Esophagus squamous epithelium (tissue), 5 donors: ENCODE results near the gene PHACTR1. TPM values are rescaled to one million over a fixed set of nuclear protein-coding genes. Genes with fewer than 3 reads are reported as not detected.
"Not testable (repeated sequence)": the region's sequence is repeated elsewhere in the genome, so short reads cannot be mapped to it uniquely, and the experiment has no call there.

ENCODE experiments used
- DNase-seq: peaks from one replicate; lab custom pipeline; 2025; lab: John Stamatoyannopoulos, UW
- H3K27ac ChIP-seq, 4 donors: fragments of 200-600 bp; sonication (generic); one replicate each; pipeline ENCODE4 v1.5.1; 2016 to 2019; ENCODE audit warnings: mild to moderate bottlenecking in 1 of 4
- H3K27me3 ChIP-seq, 4 donors: fragments of 200-600 bp; sonication (generic); 1 replicate in 3 of 4; 2 replicates in 1 of 4; pipeline versions ENCODE4 v1.5.1 to v1.6.0; 2017 to 2021; ENCODE audit warnings: antibody characterized with exemption in 1 of 4
- H3K36me3 ChIP-seq, 3 donors: fragments of 200-600 bp; sonication (generic); one replicate each; pipeline ENCODE4 v1.5.1; 2016 to 2019
- H3K4me1 ChIP-seq, 3 donors: fragments of 200-600 bp; sonication (generic); one replicate each; pipeline ENCODE4 v1.5.1; 2017 to 2019
- H3K4me3 ChIP-seq, 4 donors: fragments of 200-600 bp; sonication (generic); 1 replicate in 3 of 4; 2 replicates in 1 of 4; pipeline ENCODE4 v1.5.1; 2016 to 2019; ENCODE audit warnings: mild to moderate bottlenecking in 2 of 4, moderate library complexity in 1 of 4
- H3K9me3 ChIP-seq, 3 donors: fragments of 200-600 bp; sonication (generic); one replicate each; pipeline ENCODE4 v1.5.1; 2016 to 2019
- POLR2A ChIP-seq, 4 donors: fragments of 450-650 bp; IDR thresholded peaks; one replicate each; pipeline ENCODE4 v1.6.1; 2017; ENCODE audit warnings: antibody characterized with exemption in 4 of 4, mild to moderate bottlenecking in 4 of 4, moderate library complexity in 3 of 4
- WGBS, 2 donors: methylation state at CpG; one replicate each; pipeline ENCODE4 v1.1.5; 2018; 5-methylcytosine and 5-hydroxymethylcytosine counted together
- intact Hi-C: fragments of 100-400 bp; cut with DNase I; formaldehyde crosslinking; loops from one replicate; pipeline ENCODE4 v1.15.0; 2022
- total RNA-seq, 4 donors: library from RNA; depleted of rRNA; stranded (reverse); fragments of >200 nt; gene quantifications; one replicate each; pipeline ENCODE4 v1.1.0, GENCODE V29; 2016
- TF ChIP-seq, protein P1 (sequence below), 6 experiments: fragments of 450-650 bp in 4 of 6; fragments of 200-600 bp in 2 of 6; sonication (generic) in 2 of 6; IDR thresholded peaks; one replicate each; pipeline ENCODE4 v1.5.1; 2016 to 2019; ENCODE audit warnings: antibody characterized with exemption in 6 of 6, mild to moderate bottlenecking in 4 of 6, moderate library complexity in 4 of 6
- donor health status: DM: yes; HTN: yes; CAD: no.

PHACTR1 gene
- total RNA-seq, 4 donors from 2014 or later = 1.5 to 7.2 (median 4.5) TPM

GRCh38 chr6:13152764-13153163 is 436.2 kb downstream of the PHACTR1 start:
- TF ChIP-seq, protein P1, sequence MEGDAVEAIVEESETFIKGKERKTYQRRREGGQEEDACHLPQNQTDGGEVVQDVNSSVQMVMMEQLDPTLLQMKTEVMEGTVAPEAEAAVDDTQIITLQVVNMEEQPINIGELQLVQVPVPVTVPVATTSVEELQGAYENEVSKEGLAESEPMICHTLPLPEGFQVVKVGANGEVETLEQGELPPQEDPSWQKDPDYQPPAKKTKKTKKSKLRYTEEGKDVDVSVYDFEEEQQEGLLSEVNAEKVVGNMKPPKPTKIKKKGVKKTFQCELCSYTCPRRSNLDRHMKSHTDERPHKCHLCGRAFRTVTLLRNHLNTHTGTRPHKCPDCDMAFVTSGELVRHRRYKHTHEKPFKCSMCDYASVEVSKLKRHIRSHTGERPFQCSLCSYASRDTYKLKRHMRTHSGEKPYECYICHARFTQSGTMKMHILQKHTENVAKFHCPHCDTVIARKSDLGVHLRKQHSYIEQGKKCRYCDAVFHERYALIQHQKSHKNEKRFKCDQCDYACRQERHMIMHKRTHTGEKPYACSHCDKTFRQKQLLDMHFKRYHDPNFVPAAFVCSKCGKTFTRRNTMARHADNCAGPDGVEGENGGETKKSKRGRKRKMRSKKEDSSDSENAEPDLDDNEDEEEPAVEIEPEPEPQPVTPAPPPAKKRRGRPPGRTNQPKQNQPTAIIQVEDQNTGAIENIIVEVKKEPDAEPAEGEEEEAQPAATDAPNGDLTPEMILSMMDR (IDR thresholded peaks at IDR 0.05) = no peak
- no peak for TF ChIP-seq POLR2A (IDR thresholded peaks at IDR 0.05)
- WGBS, 2 donors = 61 to 68% methylated on average over 4 of the region's 4 CpGs
- no peaks in the 10 kb centered on the region for H3K9me3 ChIP-seq
- H3K4me3 ChIP-seq = no peak overlapping the region
- H3K36me3 ChIP-seq = no peaks in the 10 kb centered on the region
- DNase-seq = no peak
- intact Hi-C loops = no loop called here
- no peaks in the 10 kb centered on the region for H3K27me3 ChIP-seq
- H3K27ac ChIP-seq = no peak overlapping the region
- no peaks in the 10 kb centered on the region for H3K4me1 ChIP-seq

DNA sequence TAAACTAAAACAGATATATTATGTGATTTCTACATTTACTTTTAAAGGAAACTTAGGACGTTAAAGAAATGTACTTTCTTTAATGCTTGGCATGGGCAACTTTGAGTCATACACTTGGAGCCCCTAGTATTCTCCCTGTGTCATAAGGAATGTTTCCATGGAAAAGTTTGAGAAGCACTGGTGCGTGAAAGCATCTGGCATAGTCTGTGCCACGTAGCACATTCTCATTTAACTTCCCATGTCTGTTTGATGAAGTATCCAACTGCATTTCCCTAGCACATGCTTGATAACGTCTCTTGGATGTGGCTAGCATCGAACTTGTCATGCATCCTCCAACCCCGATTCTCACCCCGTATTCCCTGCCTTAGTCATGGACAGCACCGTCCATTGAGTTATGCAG is 439.8 kb downstream of the PHACTR1 start:
- no peak overlapping the region for H3K4me3 ChIP-seq
- no peaks in the 10 kb centered on the region for H3K27me3 ChIP-seq
- no peak overlapping the region for H3K27ac ChIP-seq
- no peaks in the 10 kb centered on the region for H3K9me3 ChIP-seq
- TF ChIP-seq, protein P1 (IDR thresholded peaks at IDR 0.05) = no peak
- TF ChIP-seq POLR2A (IDR thresholded peaks at IDR 0.05) = no peak
- H3K4me1 ChIP-seq = no peaks in the 10 kb centered on the region
- no peak for DNase-seq
- H3K36me3 ChIP-seq = no peaks in the 10 kb centered on the region
- WGBS, 2 donors = 66 to 67% methylated on average over 8 of the region's 8 CpGs
- intact Hi-C loops = no loop called here

GRCh38 chr6:13157293-13157692 is 440.7 kb downstream of the PHACTR1 start:
- Histone ChIP-seq H3K27ac (no peak overlapping the region), H3K36me3 (no peaks in the 10 kb centered on the region), H3K9me3 (no peaks in the 10 kb centered on the region), H3K4me1 (no peaks in the 10 kb centered on the region), H3K27me3 (no peaks in the 10 kb centered on the region), H3K4me3 (no peak overlapping the region)
- intact Hi-C loops = no loop called here
- DNase-seq = no peak
- no peak for TF ChIP-seq POLR2A (IDR thresholded peaks at IDR 0.05)
- TF ChIP-seq, protein P1 (IDR thresholded peaks at IDR 0.05) = no peak
- WGBS, 2 donors = 87 to 92% methylated on average over 4 of the region's 4 CpGs

GRCh38 chr6:13159300-13159699 is 442.7 kb downstream of the PHACTR1 start:
- WGBS, 2 donors = 70 to 86% methylated on average over 1 to 3 of the region's 3 CpGs
- intact Hi-C loops = no loop called here
- Histone ChIP-seq H3K4me1 (no peaks in the 10 kb centered on the region), H3K36me3 (no peaks in the 10 kb centered on the region), H3K9me3 (no peaks in the 10 kb centered on the region), H3K27me3 (no peaks in the 10 kb centered on the region), H3K4me3 (no peak overlapping the region), H3K27ac (no peak overlapping the region)
- no peak for DNase-seq
- TF ChIP-seq, protein P1 (IDR thresholded peaks at IDR 0.05) = no peak
- no peak for TF ChIP-seq POLR2A (IDR thresholded peaks at IDR 0.05)

DNA sequence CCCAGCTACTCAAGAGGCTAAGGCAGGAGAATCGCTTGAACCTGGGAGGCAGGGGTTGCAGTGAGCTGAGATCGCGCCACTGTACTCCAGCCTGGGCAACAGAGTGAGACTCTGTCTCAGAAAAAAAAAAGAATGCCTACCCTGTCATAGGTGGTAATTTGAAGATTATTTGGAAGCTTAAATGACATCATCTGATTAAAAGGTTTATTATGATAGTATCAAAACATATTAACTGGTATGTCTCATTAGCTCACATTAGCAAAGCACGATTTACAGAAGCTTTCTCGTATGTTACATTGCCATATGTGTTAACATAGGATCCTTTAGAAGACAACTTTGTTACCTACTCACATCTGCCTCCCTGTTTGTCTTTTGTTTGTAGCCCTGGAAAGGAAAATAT is 443.3 kb downstream of the PHACTR1 start:
- DNase-seq, H3K4me1 ChIP-seq, H3K27me3 ChIP-seq, H3K36me3 ChIP-seq, H3K4me3 ChIP-seq, H3K9me3 ChIP-seq, H3K27ac ChIP-seq, intact Hi-C loops: not testable (repeated sequence)
- WGBS, 2 donors = 84 to 91% methylated on average over 5 of the region's 5 CpGs
